H1 (cell line): ENCODE measurements around the gene MFNG. TPM values are rescaled to one million over a fixed set of nuclear protein-coding genes. Genes with fewer than 3 reads are reported as not detected.

ENCODE experiments used
- CTCF ChIA-PET: fragments of 300-600 bp; sonication (Branson Sonifier 250); formaldehyde crosslinking; loops from one replicate; lab custom pipeline; 2021; ENCODE audit not compliant: partially characterized antibody; lab: Charles Lee
- POLR2A ChIA-PET: fragments of 300-600 bp; sonication (Branson Sonifier 250); formaldehyde crosslinking; loops from one replicate; lab custom pipeline; 2021; ENCODE audit warnings: inconsistent platforms; ENCODE audit not compliant: partially characterized antibody; lab: Charles Lee
- DNase-seq, 2 experiments: peaks; one replicate each; pipeline versions ENCODE4 v3.0.0 to v3.0.0-alpha.2; 2010 to 2022; ENCODE audit warnings: low spot score in 2 of 2, low read depth in 1 of 2, mixed read lengths in 1 of 2
- FAIRE-seq: peaks from 2 replicates; lab custom pipeline; 2011; peaks lifted over from hg19 to GRCh38; lab: Jason Lieb, UNC
- H2AFZ ChIP-seq: 2 replicates; pipeline ENCODE4 v1.8.1; 2012; ENCODE audit warnings: low read length, inconsistent platforms
- H2AK5ac ChIP-seq: 2 replicates; pipeline ENCODE4 v1.6.1; 2013; ENCODE audit warnings: low read depth, low read length
- H2BK120ac ChIP-seq: replicated peaks from 2 replicates; pipeline ENCODE3; 2013; ENCODE audit warnings: low read depth, low read length, inconsistent platforms
- H2BK12ac ChIP-seq: 2 replicates; pipeline ENCODE4 v1.6.1; 2013; ENCODE audit warnings: low read depth, low read length
- H2BK15ac ChIP-seq: 2 replicates; pipeline ENCODE4 v1.6.1; 2013; ENCODE audit warnings: low read length
- H2BK20ac ChIP-seq: 2 replicates; pipeline ENCODE4 v1.6.1; 2013; ENCODE audit warnings: low read length
- H2BK5ac ChIP-seq: 2 replicates; pipeline ENCODE4 v1.6.1; 2013; ENCODE audit warnings: low read depth, low read length
- H3K14ac ChIP-seq: 2 replicates; pipeline ENCODE4 v1.6.1; 2013; ENCODE audit warnings: inconsistent platforms; ENCODE audit not compliant: insufficient read length
- H3K18ac ChIP-seq: 2 replicates; pipeline ENCODE4 v1.6.1; 2013; ENCODE audit warnings: low read length; ENCODE audit errors: extremely low read depth
- H3K23ac ChIP-seq: 2 replicates; pipeline ENCODE4 v1.6.1; 2013; ENCODE audit warnings: inconsistent platforms; ENCODE audit not compliant: insufficient read length
- H3K23me2 ChIP-seq: 2 replicates; pipeline ENCODE4 v1.6.1; 2013; ENCODE audit warnings: low read depth, low read length
- H3K27ac ChIP-seq: 2 replicates; pipeline ENCODE4 v1.6.1; 2011; ENCODE audit warnings: low read depth, low read length, inconsistent platforms
- H3K27me3 ChIP-seq, 4 experiments: replicated peaks in 1 of 4; 1 replicate in 1 of 4; 2 replicates in 3 of 4; pipeline versions ENCODE4 v1.6.1 to v1.8.1; 2011 to 2013; ENCODE audit warnings: low read length in 3 of 4, mild to moderate bottlenecking in 3 of 4, inconsistent platforms in 2 of 4, mixed read lengths in 2 of 4, moderate library complexity in 1 of 4; ENCODE audit not compliant: control insufficient read depth in 3 of 4, insufficient read depth in 3 of 4; ENCODE audit errors: extremely low read depth in 1 of 4
- H3K36me3 ChIP-seq, 4 experiments: 2 replicates each; pipeline versions ENCODE4 v1.6.1 to v1.8.1; 2011 to 2013; ENCODE audit warnings: mild to moderate bottlenecking in 4 of 4, low read length in 3 of 4, moderate library complexity in 2 of 4, control low read depth in 1 of 4, inconsistent platforms in 1 of 4; ENCODE audit not compliant: insufficient read depth in 4 of 4, control insufficient read depth in 2 of 4
- H3K4ac ChIP-seq: replicated peaks from 2 replicates; pipeline ENCODE3; 2013; ENCODE audit warnings: low read length, low read depth, mixed read lengths, inconsistent platforms; ENCODE audit not compliant: insufficient read length
- H3K4me1 ChIP-seq, 4 experiments: replicated peaks in 1 of 4; 1 replicate in 1 of 4; 2 replicates in 3 of 4; pipeline versions ENCODE4 v1.6.1 to v1.8.1; 2011 to 2013; ENCODE audit warnings: low read length in 3 of 4, inconsistent platforms in 2 of 4, mixed read lengths in 1 of 4; ENCODE audit not compliant: insufficient read depth in 4 of 4, control insufficient read depth in 3 of 4
- H3K4me2 ChIP-seq, 2 experiments: 2 replicates each; pipeline versions ENCODE4 v1.6.1 to v1.8.1; 2011 to 2013; ENCODE audit warnings: low read depth in 2 of 2, low read length in 2 of 2, control low read depth in 1 of 2, inconsistent platforms in 1 of 2, mild to moderate bottlenecking in 1 of 2; ENCODE audit not compliant: insufficient read depth in 1 of 2
- H3K4me3 ChIP-seq, 4 experiments: fragments of 200-600, 300-600 bp in 1 of 4; sonication (generic), shearing (Covaris generic), sonication (Bioruptor Twin) in 1 of 4; 2 replicates each; pipeline versions ENCODE4 v1.5.1 to v1.8.1; 2011 to 2016; ENCODE audit warnings: low read length in 4 of 4, low read depth in 3 of 4, control low read depth in 2 of 4, inconsistent platforms in 2 of 4, mild to moderate bottlenecking in 2 of 4, mixed read lengths in 1 of 4, moderate library complexity in 1 of 4; ENCODE audit not compliant: insufficient read depth in 2 of 4; ENCODE audit errors: extremely low read depth in 1 of 4
- H3K56ac ChIP-seq: replicated peaks from 2 replicates; pipeline ENCODE3; 2013; ENCODE audit warnings: low read depth, mild to moderate bottlenecking, mixed read lengths, low read length, inconsistent platforms; ENCODE audit not compliant: insufficient read length
- H3K79me1 ChIP-seq: 2 replicates; pipeline ENCODE4 v1.6.1; 2013; ENCODE audit warnings: low read depth, low read length, control low read depth
- H3K79me2 ChIP-seq, 2 experiments: 2 replicates each; pipeline versions ENCODE4 v1.6.1 to v1.8.1; 2012 to 2013; ENCODE audit warnings: low read length in 2 of 2, mild to moderate bottlenecking in 2 of 2, inconsistent platforms in 1 of 2; ENCODE audit not compliant: insufficient read depth in 2 of 2, control insufficient read depth in 1 of 2
- H3K9ac ChIP-seq, 4 experiments: replicated peaks in 1 of 4; 1 replicate in 1 of 4; 2 replicates in 3 of 4; pipeline versions ENCODE4 v1.6.1 to v1.8.1; 2011 to 2013; ENCODE audit warnings: low read depth in 3 of 4, low read length in 3 of 4, control low read depth in 2 of 4, mild to moderate bottlenecking in 2 of 4, moderate library complexity in 2 of 4, inconsistent platforms in 1 of 4; ENCODE audit errors: extremely low read depth in 1 of 4
- H3K9me3 ChIP-seq, 2 experiments: 2 replicates each; pipeline versions ENCODE4 v1.6.1 to v1.8.1; 2012 to 2013; ENCODE audit warnings: mild to moderate bottlenecking in 2 of 2, moderate library complexity in 2 of 2, control low read depth in 1 of 2, inconsistent platforms in 1 of 2, low read depth in 1 of 2, low read length in 1 of 2, mixed read lengths in 1 of 2; ENCODE audit not compliant: insufficient read depth in 2 of 2
- H4K20me1 ChIP-seq, 2 experiments: replicated peaks in 1 of 2; 2 replicates each; pipeline versions ENCODE3 to v1.8.1; 2011 to 2013; ENCODE audit warnings: inconsistent platforms in 2 of 2, low read length in 2 of 2, mild to moderate bottlenecking in 1 of 2; ENCODE audit not compliant: insufficient read depth in 2 of 2, control insufficient read depth in 1 of 2
- H4K5ac ChIP-seq: 2 replicates; pipeline ENCODE4 v1.6.1; 2013; ENCODE audit warnings: low read length, low read depth, mixed read lengths, inconsistent platforms; ENCODE audit not compliant: insufficient read length
- H4K8ac ChIP-seq: 2 replicates; pipeline ENCODE4 v1.8.0; 2013; ENCODE audit warnings: mild to moderate bottlenecking, moderate library complexity, low read length, inconsistent platforms; ENCODE audit not compliant: insufficient read depth; ENCODE audit errors: extremely low read depth
- H4K91ac ChIP-seq: replicated peaks from 2 replicates; pipeline ENCODE3; 2013; ENCODE audit warnings: low read length, mixed read lengths, inconsistent platforms; ENCODE audit not compliant: insufficient read length
- ASH2L ChIP-seq: fragments of 200-600, 300-600 bp; sonication (generic); IDR thresholded peaks from one replicate; pipeline ENCODE4 v1.7.1; 2017; ENCODE audit warnings: low read length
- CBX8 ChIP-seq: fragments of 300-800, 300-1000 bp; sonication (generic); IDR thresholded peaks from 2 replicates; pipeline ENCODE4 v1.7.1; 2016; ENCODE audit warnings: low read depth, low read length, borderline replicate concordance
- CTCF ChIP-seq, 3 experiments: IDR thresholded peaks; 1 replicate in 2 of 3; 2 replicates in 1 of 3; pipeline versions ENCODE4 v1.5.1 to v1.6.1; 2011; ENCODE audit warnings: low read length in 3 of 3, mild to moderate bottlenecking in 3 of 3, inconsistent platforms in 2 of 3, low read depth in 1 of 3, moderate library complexity in 1 of 3; ENCODE audit not compliant: insufficient read depth in 1 of 3; ENCODE audit errors: control extremely low read depth in 1 of 3
- FOSL1 ChIP-seq: IDR thresholded peaks from 2 replicates; pipeline ENCODE4 v1.6.1; 2011; ENCODE audit warnings: mild to moderate bottlenecking, low read depth, low read length, moderate library complexity; ENCODE audit not compliant: insufficient read depth
- JUND ChIP-seq: IDR thresholded peaks from 2 replicates; pipeline ENCODE4 v1.6.1; 2011; ENCODE audit warnings: mild to moderate bottlenecking, improper control_type of control experiment, low read length
- KDM1A ChIP-seq: fragments of 200-600, 300-600 bp; sonication (generic); IDR thresholded peaks from 2 replicates; pipeline ENCODE4 v1.7.1; 2016; ENCODE audit warnings: mild to moderate bottlenecking, low read length, borderline replicate concordance
- RBBP5 ChIP-seq: IDR thresholded peaks from 2 replicates; pipeline ENCODE4 v1.7.1; 2012; ENCODE audit warnings: low read depth, mild to moderate bottlenecking, inconsistent platforms, low read length, moderate library complexity, borderline replicate concordance
- SAP30 ChIP-seq: fragments of 300-600 bp; sonication (generic); IDR thresholded peaks from 2 replicates; pipeline ENCODE4 v1.7.1; 2012; ENCODE audit warnings: low read length, moderate library complexity, mild to moderate bottlenecking, inconsistent platforms; ENCODE audit not compliant: insufficient read depth, insufficient replicate concordance
- SIN3A ChIP-seq, 2 experiments: IDR thresholded peaks in 1 of 2; conservative IDR thresholded peaks in 1 of 2; 2 replicates each; pipeline ENCODE4 v1.6.1; 2011 to 2012; ENCODE audit warnings: low read length in 2 of 2, improper control_type of control experiment in 1 of 2, low read depth in 1 of 2, mild to moderate bottlenecking in 1 of 2
- SP2 ChIP-seq: IDR thresholded peaks from 2 replicates; pipeline ENCODE4 v1.6.1; 2012; ENCODE audit warnings: mild to moderate bottlenecking, low read length, inconsistent platforms
- TAF1 ChIP-seq: IDR thresholded peaks from 2 replicates; pipeline ENCODE4 v1.6.1; 2011; ENCODE audit warnings: mild to moderate bottlenecking, low read depth, low read length
- WGBS, 2 experiments: shearing (Covaris generic) in 1 of 2; methylation state at CpG; one replicate each; pipeline versions ENCODE4 v1.1.6 to v1.1.7; 2013 to 2015; ENCODE audit warnings: low lambda C conversion rate in 2 of 2, mixed read lengths in 2 of 2, inconsistent platforms in 1 of 2, low coverage in 1 of 2, missing lambda C conversion rate in 1 of 2; ENCODE audit not compliant: insufficient replicate concordance in 2 of 2, insufficient coverage in 1 of 2, insufficient read length in 1 of 2; ENCODE audit errors: extremely low coverage in 1 of 2, missing lambda C conversion rate in 1 of 2; 5-methylcytosine and 5-hydroxymethylcytosine counted together
- polyA plus RNA-seq, 7 experiments: library from polyadenylated mRNA; depleted of rRNA in 3 of 7; stranded (reverse) in 5 of 7; unstranded in 2 of 7; fragments of >200 nt in 5 of 7; fragments of 200-250 nt in 2 of 7; gene quantifications; 1 replicate in 5 of 7; 2 replicates in 1 of 7; 4 replicates in 1 of 7; pipeline versions ENCODE4 v1.2.1 to v1.2.3, GENCODE V29; 2011 to 2013; ENCODE audit warnings: missing spikeins in 2 of 7, mixed read lengths in 2 of 7
- total RNA-seq: library from RNA; stranded (reverse); fragmentation: NEBNext Ultra II Directional; extraction: Animal tissue kit (Norgen Biotek cat#: 25700); gene quantifications from 2 replicates; pipeline ENCODE4 v1.2.1, GENCODE V29; 2021

The MFNG gene
- total and polyA plus RNA-seq, 2 of the 8 experiments (the other 6 are each of a cell fraction or from before 2014, with no cell fraction given): 1.7 to 5.5 TPM

DNA sequence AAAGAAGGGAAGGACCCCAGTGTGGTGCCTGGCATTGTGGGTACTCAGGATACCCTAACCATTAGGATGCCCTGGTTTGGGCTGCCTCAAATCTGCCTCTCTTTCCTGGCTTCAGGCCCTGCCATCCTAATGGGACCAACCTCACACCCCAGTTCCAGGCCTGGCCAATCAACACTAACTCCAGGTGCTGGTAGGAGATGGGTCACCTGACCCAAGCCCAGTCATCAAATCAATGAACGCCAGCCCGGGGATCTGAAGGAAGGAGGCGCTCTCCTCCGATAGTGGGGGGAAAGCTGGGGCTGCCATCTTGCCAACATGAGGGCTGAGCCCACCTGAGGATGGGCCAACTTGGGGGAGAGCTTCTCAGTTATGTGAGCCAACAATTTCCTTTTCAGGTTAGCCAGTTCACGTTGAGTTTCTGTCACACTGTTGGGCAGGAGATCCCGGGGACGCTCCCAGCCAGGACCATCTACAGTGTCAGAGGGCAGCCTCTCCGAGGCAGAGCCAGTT is 12.7 kb downstream of the MFNG start:
- H3K27me3 ChIP-seq: no peaks in the 10 kb centered on the region
- WGBS, 2 experiments: 93% methylated on average over 8 of the region's 8 CpGs; no CpG with 5 or more reads in 1 of the 2 experiments
- no peaks in the 10 kb centered on the region for H3K79me1 ChIP-seq
- H3K4me1 ChIP-seq: no peaks in the 10 kb centered on the region; a peak in 2 of 7 replicates
- H3K18ac ChIP-seq: no peak overlapping the region
- H2AK5ac ChIP-seq: no peak overlapping the region
- H3K4me2 ChIP-seq: no peak overlapping the region
- no peak overlapping the region for H3K14ac ChIP-seq
- no peak overlapping the region for H4K91ac ChIP-seq
- no peak overlapping the region for H3K23ac ChIP-seq
- TF ChIP-seq RBBP5 (no peak), SIN3A (conservative IDR thresholded peaks at IDR 0.05 in 1 of 2, IDR thresholded peaks at IDR 0.05 in 1 of 2; ENCODE audit: low read depth in 1 of 2, low read length in 2 of 2) (no peak), JUND (no peak), TAF1 (no peak), ASH2L (no peak), CBX8 (no peak), CTCF (IDR thresholded peaks at IDR 0.05; ENCODE audit: control extremely low read depth in 1 of 3, insufficient read depth in 1 of 3, low read depth in 1 of 3, low read length in 3 of 3) (no peak), FOSL1 (no peak), KDM1A (no peak), SP2 (no peak), SAP30 (no peak)
- H3K79me2 ChIP-seq: no peaks in the 10 kb centered on the region
- H2BK15ac ChIP-seq: no peak overlapping the region
- H2BK120ac ChIP-seq: no peak overlapping the region
- H2BK12ac ChIP-seq: no peak overlapping the region
- H3K27ac ChIP-seq: no peak overlapping the region
- H3K23me2 ChIP-seq: no peaks in the 10 kb centered on the region
- no peak overlapping the region for H2AFZ ChIP-seq
- no peak overlapping the region for H3K9ac ChIP-seq
- ChIA-PET CTCF (interaction anchor here (0.6 to 14.2 kb wide), 19 partner anchors 9 to 475 kb away, joined by 3 to 312 read pairs (median 6); partner anchors contain the start of gene MFNG), POLR2A (interaction anchor here (1.8 kb wide), 1 partner anchor 12 kb away, joined by 6 read pairs; the partner anchor contains the start of gene MFNG)
- no peak overlapping the region for H4K5ac ChIP-seq
- no peak overlapping the region for H4K8ac ChIP-seq
- peaks cover 0 to 2% of the 10 kb centered on the region in 2 experiments for H4K20me1 ChIP-seq
- H3K4me3 ChIP-seq: no peak overlapping the region
- no peak overlapping the region for H2BK5ac ChIP-seq
- H2BK20ac ChIP-seq: no peak overlapping the region
- no peak overlapping the region for H3K4ac ChIP-seq
- H3K9me3 ChIP-seq: no peaks in the 10 kb centered on the region
- no peaks in the 10 kb centered on the region; a peak in 1 of 8 replicates for H3K36me3 ChIP-seq
- H3K56ac ChIP-seq: no peak overlapping the region
- no peak for DNase-seq
- FAIRE-seq: no peak
